Rectal smooth muscle tissue (tissue), 1 donor: ENCODE results near the gene DIP2C.

ENCODE experiments used
- H3K27ac ChIP-seq: one replicate; pipeline ENCODE4 v1.7.0; 2013; ENCODE audit warnings: low read depth, low read length, inconsistent platforms
- H3K27me3 ChIP-seq: one replicate; pipeline ENCODE4 v1.7.0; 2013; ENCODE audit warnings: low read length; ENCODE audit not compliant: control insufficient read depth, insufficient read depth
- H3K36me3 ChIP-seq: one replicate; pipeline ENCODE4 v1.7.0; 2013; ENCODE audit warnings: low read length; ENCODE audit not compliant: control insufficient read depth, insufficient read depth
- H3K4me1 ChIP-seq: one replicate; pipeline ENCODE4 v1.7.0; 2013; ENCODE audit warnings: low read length; ENCODE audit not compliant: control insufficient read depth, insufficient read depth
- H3K4me3 ChIP-seq: one replicate; pipeline ENCODE4 v1.7.0; 2013; ENCODE audit warnings: low read length
- H3K9ac ChIP-seq: one replicate; pipeline ENCODE4 v1.7.0; 2013; ENCODE audit warnings: low read length

The DIP2C gene

GRCh38 chr10:689452-690371 lies at the start of gene DIP2C:
DIP2C (minus strand) TSS chr10:689668; CDS start chr10:689578, 90 bp downstream.
- H3K9ac ChIP-seq: peak within 1 kb of the TSS; percentile 76
- peak within 1 kb of the TSS; percentile 70 for H3K4me3 ChIP-seq
- H3K4me1 ChIP-seq: peaks cover 14% of the 10 kb centered on the region
- H3K27ac ChIP-seq: peak within 1 kb of the TSS; percentile 93
- no peaks in the 10 kb centered on the region for H3K27me3 ChIP-seq
- H3K36me3 ChIP-seq: no peaks in the 10 kb centered on the region

GRCh38 chr10:734481-734880 lies 45.0 kb upstream of the DIP2C start:
- Histone ChIP-seq H3K9ac (no peak overlapping the region), H3K27me3 (no peaks in the 10 kb centered on the region), H3K4me1 (no peaks in the 10 kb centered on the region), H3K36me3 (no peaks in the 10 kb centered on the region), H3K27ac (no peak overlapping the region), H3K4me3 (no peak overlapping the region)

GRCh38 chr10:733086-733485 lies 43.6 kb upstream of the DIP2C start:
- no peak overlapping the region for H3K27ac ChIP-seq
- no peak overlapping the region for H3K4me3 ChIP-seq
- H3K9ac ChIP-seq: no peak overlapping the region
- H3K4me1 ChIP-seq: no peaks in the 10 kb centered on the region
- H3K27me3 ChIP-seq: no peaks in the 10 kb centered on the region
- H3K36me3 ChIP-seq: no peaks in the 10 kb centered on the region

GRCh38 chr10:729213-729612 lies 39.7 kb upstream of the DIP2C start:
- Histone ChIP-seq H3K4me3 (no peak overlapping the region), H3K27me3 (no peaks in the 10 kb centered on the region), H3K36me3 (no peaks in the 10 kb centered on the region), H3K9ac (no peak overlapping the region), H3K27ac (no peak overlapping the region), H3K4me1 (no peaks in the 10 kb centered on the region)

DNA sequence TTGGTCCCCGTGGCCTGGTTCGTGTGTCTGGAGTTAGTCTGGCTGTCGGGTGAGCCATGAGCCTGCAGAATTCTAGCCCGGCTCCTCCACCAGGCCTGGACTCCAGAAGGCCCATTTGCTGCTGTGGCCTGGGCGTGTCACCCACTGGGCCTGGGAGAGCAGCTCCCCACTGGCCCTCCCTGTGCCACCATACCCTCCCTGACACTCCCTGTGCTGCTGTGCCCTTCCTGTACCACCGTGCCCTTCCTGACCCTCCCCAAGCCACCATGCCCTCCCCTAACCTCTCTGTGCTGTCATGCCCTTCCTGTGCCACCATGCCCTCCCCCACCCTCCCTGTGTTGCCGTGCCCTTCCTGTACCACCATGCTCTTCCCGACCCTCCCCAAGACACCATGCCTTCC lies 39.1 kb upstream of the DIP2C start:
- Histone ChIP-seq H3K4me1 (no peaks in the 10 kb centered on the region), H3K36me3 (no peaks in the 10 kb centered on the region), H3K9ac (no peak overlapping the region), H3K27me3 (no peaks in the 10 kb centered on the region), H3K27ac (no peak overlapping the region), H3K4me3 (no peak overlapping the region)

DNA sequence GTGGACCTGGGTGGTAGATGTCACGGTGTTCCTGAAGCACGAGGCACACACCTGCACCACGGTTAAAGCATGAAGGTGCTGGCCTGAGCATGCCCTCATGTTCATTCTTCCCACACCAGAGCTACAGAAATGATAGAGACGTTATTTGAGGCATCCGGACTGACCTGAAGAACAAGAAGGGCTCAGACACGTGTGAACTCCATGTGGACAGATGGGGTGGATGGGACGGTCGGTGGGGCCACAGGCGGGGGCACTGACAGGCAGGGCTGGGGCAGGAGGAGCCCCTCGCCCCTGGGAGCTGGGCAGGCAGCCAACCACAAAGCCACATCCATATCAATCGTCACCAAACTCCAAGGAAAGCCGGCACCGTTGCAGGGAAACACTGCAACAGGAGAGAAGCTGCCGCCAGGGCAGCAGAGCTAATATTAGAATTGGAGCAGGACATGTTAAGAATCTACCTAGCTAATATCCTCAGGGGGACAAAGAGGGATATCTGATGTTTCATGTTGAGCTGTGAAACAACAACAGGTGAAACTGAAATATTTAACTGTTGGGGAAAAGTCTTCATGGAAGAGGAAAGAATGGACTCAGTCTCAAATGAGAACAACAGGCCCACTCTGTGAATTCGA lies 37.8 kb upstream of the DIP2C start:
- Histone ChIP-seq H3K27ac (no peak overlapping the region), H3K4me1 (no peaks in the 10 kb centered on the region), H3K9ac (no peak overlapping the region), H3K27me3 (no peaks in the 10 kb centered on the region), H3K4me3 (no peak overlapping the region), H3K36me3 (no peaks in the 10 kb centered on the region)

- Histone ChIP-seq H3K9ac (no peak overlapping the region), H3K27me3 (no peaks in the 10 kb centered on the region), H3K4me3 (no peak overlapping the region), H3K27ac (no peak overlapping the region), H3K36me3 (no peaks in the 10 kb centered on the region), H3K4me1 (no peaks in the 10 kb centered on the region)
Observed at GRCh38 chr10:725786-726185, 36.3 kb upstream of the DIP2C start.

DNA sequence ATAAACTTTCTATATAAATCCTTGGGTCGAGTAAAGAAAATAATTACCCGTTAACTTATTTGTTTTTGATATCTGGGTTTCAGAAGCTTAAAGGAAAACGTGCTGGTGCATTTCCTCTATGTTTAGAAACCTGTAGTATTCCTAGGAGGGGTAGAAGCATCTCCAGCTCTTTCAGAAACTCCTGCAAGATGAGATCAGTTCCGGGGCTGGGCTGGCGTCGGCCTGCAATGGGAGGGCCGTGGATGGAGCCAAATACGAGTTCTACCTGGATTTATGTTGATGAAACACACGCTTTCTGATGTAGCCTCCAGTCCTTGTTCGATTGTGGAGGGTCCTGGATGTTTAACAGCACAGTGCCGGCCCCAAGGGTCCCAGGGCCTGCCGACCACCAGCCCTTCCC lies 35.8 kb upstream of the DIP2C start:
- Histone ChIP-seq H3K4me1 (no peaks in the 10 kb centered on the region), H3K27ac (no peak overlapping the region), H3K4me3 (no peak overlapping the region), H3K9ac (no peak overlapping the region), H3K36me3 (no peaks in the 10 kb centered on the region), H3K27me3 (no peaks in the 10 kb centered on the region)

DNA sequence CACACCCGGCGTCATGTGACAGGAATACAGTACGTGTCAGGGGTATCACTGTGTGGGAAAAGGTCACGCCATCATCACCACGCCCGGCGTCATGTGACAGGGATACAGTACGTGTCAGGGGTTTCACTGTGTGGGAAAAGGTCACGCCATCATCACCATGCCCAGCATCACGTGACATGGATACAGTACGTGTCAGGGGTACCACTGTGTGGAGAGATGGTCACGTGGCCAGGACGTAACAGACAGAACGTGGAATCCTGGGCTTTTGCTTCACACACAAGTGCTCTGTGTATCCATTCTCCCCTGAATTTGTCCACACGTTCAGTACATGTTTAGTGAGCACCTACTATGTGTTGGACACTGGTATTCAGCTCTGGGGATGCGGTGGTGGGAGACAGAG lies 34.5 kb upstream of the DIP2C start:
- H3K9ac ChIP-seq: no peak overlapping the region
- H3K27ac ChIP-seq: no peak overlapping the region
- no peaks in the 10 kb centered on the region for H3K27me3 ChIP-seq
- no peaks in the 10 kb centered on the region for H3K4me1 ChIP-seq
- H3K36me3 ChIP-seq: no peaks in the 10 kb centered on the region
- H3K4me3 ChIP-seq: no peak overlapping the region

DNA sequence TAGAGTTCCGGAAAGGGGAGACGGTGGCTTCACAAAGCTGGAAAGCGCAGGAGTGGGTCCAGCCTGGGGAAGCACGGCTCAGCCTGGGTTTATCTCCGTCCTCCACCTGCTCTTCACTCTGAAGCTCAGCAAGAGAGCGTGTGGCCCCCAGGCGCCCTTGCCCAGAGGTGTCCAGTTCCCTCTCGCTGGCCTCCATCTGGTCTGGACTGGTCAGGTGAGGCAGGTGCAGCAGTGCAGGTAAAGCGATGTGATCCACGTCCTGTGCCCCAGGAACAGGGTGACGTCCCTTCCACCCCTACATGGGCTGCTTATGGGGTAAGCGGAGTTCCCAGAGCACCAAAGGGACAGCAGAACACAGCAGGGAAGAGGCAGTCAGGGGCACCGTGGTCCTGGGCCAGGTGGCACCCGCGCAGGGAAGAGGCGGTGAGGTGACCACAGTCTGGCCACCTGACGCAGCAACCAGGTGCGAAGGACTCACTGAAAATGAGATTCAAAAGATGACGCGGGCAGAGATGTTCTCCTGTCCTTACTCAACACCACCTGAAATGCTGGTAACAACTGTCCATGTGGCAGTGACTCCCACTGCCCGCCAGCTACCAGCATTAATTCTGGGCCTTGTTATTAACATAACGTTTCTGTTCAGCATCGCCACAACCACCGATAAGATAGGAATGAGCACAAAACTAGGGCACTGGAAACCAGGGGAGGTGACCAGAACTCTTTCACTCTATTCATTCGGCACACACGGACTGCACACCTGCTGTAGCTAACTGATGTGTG lies 33.0 kb upstream of the DIP2C start:
- Histone ChIP-seq H3K4me1 (no peaks in the 10 kb centered on the region), H3K4me3 (no peak overlapping the region), H3K27ac (no peak overlapping the region), H3K9ac (no peak overlapping the region), H3K27me3 (no peaks in the 10 kb centered on the region), H3K36me3 (no peaks in the 10 kb centered on the region)

- Histone ChIP-seq H3K27me3 (no peaks in the 10 kb centered on the region), H3K27ac (no peak overlapping the region), H3K4me1 (no peaks in the 10 kb centered on the region), H3K9ac (no peak overlapping the region), H3K36me3 (no peaks in the 10 kb centered on the region), H3K4me3 (no peak overlapping the region)
Observed at GRCh38 chr10:718143-718700, 28.8 kb upstream of the DIP2C start.

- no peak overlapping the region for H3K4me3 ChIP-seq
- no peaks in the 10 kb centered on the region for H3K4me1 ChIP-seq
- no peak overlapping the region for H3K27ac ChIP-seq
- H3K36me3 ChIP-seq: no peaks in the 10 kb centered on the region
- no peaks in the 10 kb centered on the region for H3K27me3 ChIP-seq
- H3K9ac ChIP-seq: no peak overlapping the region
Observed at GRCh38 chr10:717458-717857, 28.0 kb upstream of the DIP2C start.
